Measurements from ENCODE around the gene TBL1XR1. TPM values are rescaled to one million over a fixed set of nuclear protein-coding genes. Genes with fewer than 3 reads are reported as not detected.

Gene TBL1XR1
- total and polyA plus RNA-seq, 4 donors: 24.1 to 203 (median 77.4) TPM

DNA sequence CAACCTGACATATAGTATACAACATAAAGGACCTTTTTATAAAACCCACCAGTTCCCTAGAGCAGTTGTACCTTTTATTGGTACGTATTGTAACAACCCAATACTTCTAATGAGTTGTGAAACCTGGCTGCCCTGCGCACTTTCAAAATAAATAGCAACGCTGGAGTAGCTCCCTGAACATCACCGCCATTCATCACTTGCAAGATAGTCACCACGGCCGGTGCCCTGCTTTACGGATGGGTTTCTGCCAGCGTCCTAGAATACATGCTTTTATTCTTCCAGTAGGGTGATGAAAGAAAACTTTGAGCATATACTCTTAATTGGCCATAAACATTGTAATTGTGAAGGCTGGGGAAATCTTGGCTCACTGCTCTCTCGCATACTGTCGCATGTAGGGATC, 220.7 kb downstream of the TBL1XR1 start:
- Histone ChIP-seq H3K4me1 (ENCODE audit: control insufficient read depth in 5 of 5, insufficient read depth in 5 of 5, low read length in 5 of 5) (no peaks in the 10 kb centered on the region), H3K4me3 (no peak overlapping the region), H3K9ac (ENCODE audit: insufficient read depth in 1 of 2, low read length in 2 of 2) (no peak overlapping the region), H3K27ac (ENCODE audit: low read depth in 1 of 2, low read length in 1 of 2) (no peak overlapping the region), H3K36me3 (ENCODE audit: control insufficient read depth in 4 of 4, insufficient read depth in 4 of 4, low read length in 4 of 4) (no peaks in the 10 kb centered on the region), H3K9me3 (ENCODE audit: control insufficient read depth in 4 of 4, insufficient read depth in 3 of 4, low read length in 3 of 4) (no peaks in the 10 kb centered on the region), H3K27me3 (ENCODE audit: control insufficient read depth in 3 of 3, insufficient read depth in 3 of 3, low read length in 2 of 3) (no peaks in the 10 kb centered on the region)
- TF ChIP-seq, protein P1, sequence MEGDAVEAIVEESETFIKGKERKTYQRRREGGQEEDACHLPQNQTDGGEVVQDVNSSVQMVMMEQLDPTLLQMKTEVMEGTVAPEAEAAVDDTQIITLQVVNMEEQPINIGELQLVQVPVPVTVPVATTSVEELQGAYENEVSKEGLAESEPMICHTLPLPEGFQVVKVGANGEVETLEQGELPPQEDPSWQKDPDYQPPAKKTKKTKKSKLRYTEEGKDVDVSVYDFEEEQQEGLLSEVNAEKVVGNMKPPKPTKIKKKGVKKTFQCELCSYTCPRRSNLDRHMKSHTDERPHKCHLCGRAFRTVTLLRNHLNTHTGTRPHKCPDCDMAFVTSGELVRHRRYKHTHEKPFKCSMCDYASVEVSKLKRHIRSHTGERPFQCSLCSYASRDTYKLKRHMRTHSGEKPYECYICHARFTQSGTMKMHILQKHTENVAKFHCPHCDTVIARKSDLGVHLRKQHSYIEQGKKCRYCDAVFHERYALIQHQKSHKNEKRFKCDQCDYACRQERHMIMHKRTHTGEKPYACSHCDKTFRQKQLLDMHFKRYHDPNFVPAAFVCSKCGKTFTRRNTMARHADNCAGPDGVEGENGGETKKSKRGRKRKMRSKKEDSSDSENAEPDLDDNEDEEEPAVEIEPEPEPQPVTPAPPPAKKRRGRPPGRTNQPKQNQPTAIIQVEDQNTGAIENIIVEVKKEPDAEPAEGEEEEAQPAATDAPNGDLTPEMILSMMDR (IDR thresholded peaks at IDR 0.05; ENCODE audit: control extremely low read depth, extremely low read depth): no peak
- ATAC-seq (ENCODE audit: insufficient read depth, low FRiP score) (no peak), DNase-seq (no peak)
- 91 to 93% methylated on average over 10 of the region's 10 CpGs for WGBS, 2 donors

DNA sequence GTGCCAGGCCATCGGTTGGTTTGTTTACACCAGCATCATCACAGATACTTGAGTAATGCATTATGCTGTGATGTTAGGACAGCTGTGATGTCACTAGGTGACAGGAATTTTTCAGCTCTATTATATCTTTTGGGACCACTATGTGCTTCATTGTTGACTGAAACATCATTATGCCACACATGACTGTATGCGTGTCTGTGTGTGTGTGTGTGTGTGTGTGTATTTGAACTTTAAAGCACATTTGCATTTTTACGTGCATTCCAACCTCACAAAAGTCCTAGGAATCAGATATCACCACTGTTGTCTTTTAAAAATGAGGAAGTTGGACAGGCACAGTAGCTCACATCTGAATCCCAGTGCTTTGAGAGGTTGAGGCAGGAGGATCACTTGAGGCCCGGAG, 223.0 kb downstream of the TBL1XR1 start:
- H3K4me3 ChIP-seq: no peak overlapping the region
- H3K9me3 ChIP-seq (ENCODE audit: control insufficient read depth in 4 of 4, insufficient read depth in 3 of 4, low read length in 3 of 4): no peaks in the 10 kb centered on the region
- no peak for DNase-seq
- 68 to 79% methylated on average over 4 of the region's 4 CpGs for whole genome bisulfite sequencing, 2 donors
- no peaks in the 10 kb centered on the region for H3K36me3 ChIP-seq (ENCODE audit: control insufficient read depth in 4 of 4, insufficient read depth in 4 of 4, low read length in 4 of 4)
- ATAC-seq (ENCODE audit: insufficient read depth, low FRiP score): no peak
- no peaks in the 10 kb centered on the region for H3K27me3 ChIP-seq (ENCODE audit: control insufficient read depth in 3 of 3, insufficient read depth in 3 of 3, low read length in 2 of 3)
- no peak overlapping the region for H3K9ac ChIP-seq (ENCODE audit: insufficient read depth in 1 of 2, low read length in 2 of 2)
- TF ChIP-seq, protein P1 (IDR thresholded peaks at IDR 0.05; ENCODE audit: control extremely low read depth, extremely low read depth): no peak
- no peak overlapping the region for H3K27ac ChIP-seq (ENCODE audit: low read depth in 1 of 2, low read length in 1 of 2)
- peaks cover 0 to 2% (median 0%) of the 10 kb centered on the region in 5 donors for H3K4me1 ChIP-seq (ENCODE audit: control insufficient read depth in 5 of 5, insufficient read depth in 5 of 5, low read length in 5 of 5)

DNA sequence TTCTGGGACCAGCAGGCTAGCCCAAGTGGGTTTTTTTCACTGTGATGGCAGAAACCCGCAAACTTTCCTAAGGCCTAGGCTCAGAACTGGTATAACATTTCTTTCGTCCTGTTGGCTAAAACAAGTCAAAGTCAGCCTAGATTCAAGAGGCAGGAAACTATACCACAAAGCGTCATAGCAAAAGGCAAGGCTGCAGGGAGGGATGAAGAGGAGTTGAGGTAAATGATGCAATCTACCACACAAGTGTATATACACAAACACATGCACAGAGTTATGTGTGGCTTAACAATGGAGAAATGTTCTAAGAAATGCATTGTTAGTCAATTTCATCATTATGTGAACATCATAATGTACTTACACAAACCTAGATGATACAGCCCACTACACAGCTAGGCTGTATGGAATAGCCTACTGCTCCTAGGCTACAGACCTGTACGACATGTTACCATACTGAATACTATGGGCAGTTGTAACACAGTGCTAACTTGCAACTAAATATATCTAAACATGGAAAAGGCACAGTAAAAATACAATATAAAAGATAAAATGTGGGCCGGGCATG, 225.6 kb downstream of the TBL1XR1 start:
- DNase-seq (no peak), ATAC-seq (ENCODE audit: insufficient read depth, low FRiP score) (no peak)
- TF ChIP-seq, protein P1 (IDR thresholded peaks at IDR 0.05; ENCODE audit: control extremely low read depth, extremely low read depth): no peak
- peaks cover 0 to 15% (median 0%) of the 10 kb centered on the region in 5 donors for H3K4me1 ChIP-seq (ENCODE audit: control insufficient read depth in 5 of 5, insufficient read depth in 5 of 5, low read length in 5 of 5)
- H3K9ac ChIP-seq (ENCODE audit: insufficient read depth in 1 of 2, low read length in 2 of 2): no peak overlapping the region
- WGBS, 2 donors: 94 to 95% methylated on average over 5 of the region's 5 CpGs
- no peak overlapping the region for H3K4me3 ChIP-seq
- no peaks in the 10 kb centered on the region for H3K27me3 ChIP-seq (ENCODE audit: control insufficient read depth in 3 of 3, insufficient read depth in 3 of 3, low read length in 2 of 3)
- H3K36me3 ChIP-seq (ENCODE audit: control insufficient read depth in 4 of 4, insufficient read depth in 4 of 4, low read length in 4 of 4): no peaks in the 10 kb centered on the region
- no peaks in the 10 kb centered on the region for H3K9me3 ChIP-seq (ENCODE audit: control insufficient read depth in 4 of 4, insufficient read depth in 3 of 4, low read length in 3 of 4)
- H3K27ac ChIP-seq (ENCODE audit: low read depth in 1 of 2, low read length in 1 of 2): no peak overlapping the region

DNA sequence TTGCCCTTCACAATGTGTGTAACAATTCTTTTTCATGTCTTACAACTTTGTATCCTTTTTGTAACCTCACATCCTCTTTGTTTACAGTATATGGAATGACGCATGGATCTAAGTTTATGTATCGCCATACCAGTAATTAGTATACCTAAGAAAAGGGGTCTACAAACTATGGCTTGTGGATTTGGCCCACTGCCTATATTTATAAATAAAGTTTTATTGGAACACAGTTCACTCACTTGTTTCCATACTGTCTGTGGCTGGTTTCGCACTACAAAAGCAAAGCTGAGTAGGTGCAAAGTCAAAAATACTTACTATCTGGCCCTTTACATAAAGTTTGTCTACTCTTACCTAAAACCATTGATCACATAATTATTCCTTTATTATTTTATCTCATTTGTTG, 226.5 kb downstream of the TBL1XR1 start:
- no peaks in the 10 kb centered on the region for H3K9me3 ChIP-seq (ENCODE audit: control insufficient read depth in 4 of 4, insufficient read depth in 3 of 4, low read length in 3 of 4)
- H3K4me1 ChIP-seq (ENCODE audit: control insufficient read depth in 5 of 5, insufficient read depth in 5 of 5, low read length in 5 of 5): peaks cover 0 to 15% (median 0%) of the 10 kb centered on the region in 5 donors
- H3K27ac ChIP-seq (ENCODE audit: low read depth in 1 of 2, low read length in 1 of 2): no peak overlapping the region
- no peaks in the 10 kb centered on the region for H3K36me3 ChIP-seq (ENCODE audit: control insufficient read depth in 4 of 4, insufficient read depth in 4 of 4, low read length in 4 of 4)
- no peak overlapping the region for H3K9ac ChIP-seq (ENCODE audit: insufficient read depth in 1 of 2, low read length in 2 of 2)
- TF ChIP-seq, protein P1 (IDR thresholded peaks at IDR 0.05; ENCODE audit: control extremely low read depth, extremely low read depth): no peak
- ATAC-seq (ENCODE audit: insufficient read depth, low FRiP score) (no peak), DNase-seq (no peak)
- 97 to 98% methylated on average over 3 of the region's 3 CpGs for WGBS, 2 donors
- no peak overlapping the region for H3K4me3 ChIP-seq
- no peaks in the 10 kb centered on the region for H3K27me3 ChIP-seq (ENCODE audit: control insufficient read depth in 3 of 3, insufficient read depth in 3 of 3, low read length in 2 of 3)
